ENCODE measurements around the gene LPAR4. TPM values are rescaled to one million over a fixed set of nuclear protein-coding genes. Genes with fewer than 3 reads are reported as not detected.
A peak's percentile ranks its signal among the peaks of the same experiment; 100 is the strongest.

Gene LPAR4, protein sequence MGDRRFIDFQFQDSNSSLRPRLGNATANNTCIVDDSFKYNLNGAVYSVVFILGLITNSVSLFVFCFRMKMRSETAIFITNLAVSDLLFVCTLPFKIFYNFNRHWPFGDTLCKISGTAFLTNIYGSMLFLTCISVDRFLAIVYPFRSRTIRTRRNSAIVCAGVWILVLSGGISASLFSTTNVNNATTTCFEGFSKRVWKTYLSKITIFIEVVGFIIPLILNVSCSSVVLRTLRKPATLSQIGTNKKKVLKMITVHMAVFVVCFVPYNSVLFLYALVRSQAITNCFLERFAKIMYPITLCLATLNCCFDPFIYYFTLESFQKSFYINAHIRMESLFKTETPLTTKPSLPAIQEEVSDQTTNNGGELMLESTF
- total RNA-seq (1 to 10 TPM in 2 of 5 donors, not detected in 3; 4.9 to 5.9 TPM), polyA plus RNA-seq (under 1 TPM in 1 of 3 donors, not detected in 2; 0.08 TPM)
- long read RNA-seq, donor 1, result 0 reads
- long read RNA-seq, donor 2, result 0 reads
- long read RNA-seq, donor 3, partial matches to known transcripts, result 0 of 1 reads
- long read RNA-seq, donor 3, other reads (novel, unspliced or antisense), result 0 of 1 reads
- long read RNA-seq, donor 4, result 0 reads
- long read RNA-seq, donor 5, partial matches to known transcripts, result 0 of 1 reads
- long read RNA-seq, donor 5, other reads (novel, unspliced or antisense), result 0 of 1 reads
- long read RNA-seq, donor 6, partial matches to known transcripts, result 0 of 4 reads
- long read RNA-seq, donor 6, other reads (novel, unspliced or antisense), result 0 of 4 reads
- long read RNA-seq, donor 7, result 0 reads
- long read RNA-seq, donor 8, partial matches to known transcripts, result 0 of 1 reads
- long read RNA-seq, donor 8, other reads (novel, unspliced or antisense), result 0 of 1 reads
- long read RNA-seq, donor 9, partial matches to known transcripts, result 0 of 2 reads
- long read RNA-seq, donor 9, other reads (novel, unspliced or antisense), result 0 of 2 reads
- long read RNA-seq, donor 10, result 0 reads

GRCh38 chrX:78747489-78747888 is at the start of gene LPAR4:
LPAR4 (plus strand) TSS chrX:78747720; CDS start chrX:78754870, 7,150 bp downstream.
- intact Hi-C loops (cut with DNase I; ENCODE audit: low total_unique reads), result no loop called here
- Histone ChIP-seq H3K4me3 (peak within 1 kb of the TSS; percentile 11 to 23 (median 18)), H3K27me3 (peaks cover 0 to 4% (median 0%) of the 10 kb centered on the region in 3 donors), H3K4me1 (no peaks in the 10 kb centered on the region), H3K36me3 (no peaks in the 10 kb centered on the region), H3K9me3 (no peaks in the 10 kb centered on the region), H3K27ac (peak within 1 kb of the TSS in 1 of 5 donors; percentile 5)
- DNase-seq, result peak in 1 of 2 donors; percentile 61
- TF ChIP-seq, protein P1, sequence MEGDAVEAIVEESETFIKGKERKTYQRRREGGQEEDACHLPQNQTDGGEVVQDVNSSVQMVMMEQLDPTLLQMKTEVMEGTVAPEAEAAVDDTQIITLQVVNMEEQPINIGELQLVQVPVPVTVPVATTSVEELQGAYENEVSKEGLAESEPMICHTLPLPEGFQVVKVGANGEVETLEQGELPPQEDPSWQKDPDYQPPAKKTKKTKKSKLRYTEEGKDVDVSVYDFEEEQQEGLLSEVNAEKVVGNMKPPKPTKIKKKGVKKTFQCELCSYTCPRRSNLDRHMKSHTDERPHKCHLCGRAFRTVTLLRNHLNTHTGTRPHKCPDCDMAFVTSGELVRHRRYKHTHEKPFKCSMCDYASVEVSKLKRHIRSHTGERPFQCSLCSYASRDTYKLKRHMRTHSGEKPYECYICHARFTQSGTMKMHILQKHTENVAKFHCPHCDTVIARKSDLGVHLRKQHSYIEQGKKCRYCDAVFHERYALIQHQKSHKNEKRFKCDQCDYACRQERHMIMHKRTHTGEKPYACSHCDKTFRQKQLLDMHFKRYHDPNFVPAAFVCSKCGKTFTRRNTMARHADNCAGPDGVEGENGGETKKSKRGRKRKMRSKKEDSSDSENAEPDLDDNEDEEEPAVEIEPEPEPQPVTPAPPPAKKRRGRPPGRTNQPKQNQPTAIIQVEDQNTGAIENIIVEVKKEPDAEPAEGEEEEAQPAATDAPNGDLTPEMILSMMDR (IDR thresholded peaks at IDR 0.05), result no peak
- TF ChIP-seq POLR2AphosphoS5 (IDR thresholded peaks at IDR 0.05) (no peak), EP300 (IDR thresholded peaks at IDR 0.05) (no peak), POLR2A (IDR thresholded peaks at IDR 0.05) (no peak)
- 14 to 36% (median 27%) methylated on average over 9 of the region's 9 CpGs for WGBS, 5 donors

GRCh38 chrX:78706071-78706470 is 41.4 kb upstream of the LPAR4 start:
- no peak for DNase-seq

DNA sequence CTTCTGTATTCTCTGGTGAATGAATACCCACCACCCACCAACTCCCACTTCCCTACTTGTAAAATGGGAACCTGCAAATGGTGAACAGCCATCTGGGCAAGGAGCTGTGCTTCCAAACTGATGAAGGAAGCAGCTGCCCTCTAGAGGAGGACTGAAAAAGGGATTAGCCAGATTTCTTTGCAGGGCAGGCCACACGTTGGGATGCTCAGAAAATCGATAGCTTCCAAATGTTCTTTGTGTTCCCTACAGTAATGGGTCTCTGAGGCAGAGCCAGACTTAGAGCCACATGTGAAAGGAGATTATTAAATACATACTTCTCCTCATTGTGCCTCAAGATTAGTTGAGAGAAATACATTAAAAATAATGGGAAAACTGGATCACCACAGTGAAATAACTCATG is 39.3 kb upstream of the LPAR4 start:
- no peaks in the 10 kb centered on the region for H3K36me3 ChIP-seq
- H3K4me3 ChIP-seq, result no peak overlapping the region
- no peaks in the 10 kb centered on the region for H3K9me3 ChIP-seq
- H3K4me1 ChIP-seq, result no peaks in the 10 kb centered on the region
- H3K27ac ChIP-seq, result no peak overlapping the region
- peak in 1 of 2 donors; percentile 28 for DNase-seq
- H3K27me3 ChIP-seq, result no peaks in the 10 kb centered on the region
- WGBS, 5 donors, result 33 to 48% (median 43%) methylated on average over 2 of the region's 2 CpGs
- TF ChIP-seq POLR2A (IDR thresholded peaks at IDR 0.05) (no peak), EP300 (IDR thresholded peaks at IDR 0.05) (no peak), POLR2AphosphoS5 (IDR thresholded peaks at IDR 0.05) (no peak)
- TF ChIP-seq, protein P1 (IDR thresholded peaks at IDR 0.05), result no peak
- intact Hi-C loops (cut with DNase I; ENCODE audit: low total_unique reads), result no loop called here

More at GRCh38 chrX:78706071-78706470, 41.4 kb upstream of the LPAR4 start:
- H3K4me1 ChIP-seq, result no peaks in the 10 kb centered on the region
- no peak for TF ChIP-seq EP300 (IDR thresholded peaks at IDR 0.05)
- TF ChIP-seq, protein P1 (IDR thresholded peaks at IDR 0.05), result no peak
- no peak for TF ChIP-seq POLR2AphosphoS5 (IDR thresholded peaks at IDR 0.05)
- TF ChIP-seq POLR2A (IDR thresholded peaks at IDR 0.05), result no peak
- no peaks in the 10 kb centered on the region for H3K9me3 ChIP-seq
- H3K27me3 ChIP-seq, result no peaks in the 10 kb centered on the region
- H3K27ac ChIP-seq, result no peak overlapping the region
- no peak overlapping the region for H3K4me3 ChIP-seq
- intact Hi-C loops (cut with DNase I; ENCODE audit: low total_unique reads), result no loop called here
- WGBS, 5 donors, result 24 to 77% (median 61%) methylated on average over 2 of the region's 2 CpGs
- no peaks in the 10 kb centered on the region for H3K36me3 ChIP-seq

- DNase-seq, result peak in 1 of 2 donors; percentile 46
- no peaks in the 10 kb centered on the region for H3K4me1 ChIP-seq
- H3K4me3 ChIP-seq, result no peak overlapping the region
- WGBS, 5 donors, result 51 to 75% (median 66%) methylated on average over 2 of the region's 2 CpGs
- TF ChIP-seq, protein P1 (IDR thresholded peaks at IDR 0.05), result no peak
- TF ChIP-seq EP300 (IDR thresholded peaks at IDR 0.05) (no peak), POLR2A (IDR thresholded peaks at IDR 0.05) (no peak), POLR2AphosphoS5 (IDR thresholded peaks at IDR 0.05) (no peak)
- H3K9me3 ChIP-seq, result no peaks in the 10 kb centered on the region
- H3K36me3 ChIP-seq, result no peaks in the 10 kb centered on the region
- no peak overlapping the region for H3K27ac ChIP-seq
- intact Hi-C loops (cut with DNase I; ENCODE audit: low total_unique reads), result no loop called here
- H3K27me3 ChIP-seq, result no peaks in the 10 kb centered on the region
Observed at GRCh38 chrX:78708816-78709215, 38.7 kb upstream of the LPAR4 start.
